Liver (tissue), 3 donors: ENCODE data around the gene UBE2E2.

Experiments
- ATF3 ChIP-seq: IDR thresholded peaks from 2 replicates; pipeline ENCODE4 v1.6.1; 2016; ENCODE audit warnings: antibody characterized with exemption
- FOXA1 ChIP-seq: IDR thresholded peaks from 2 replicates; pipeline ENCODE4 v1.6.1; 2016; ENCODE audit warnings: antibody characterized with exemption
- GABPA ChIP-seq, 2 donors: IDR thresholded peaks in 1 of 2; conservative IDR thresholded peaks in 1 of 2; 2 replicates each; pipeline ENCODE4 v1.6.1; 2016; ENCODE audit warnings: antibody characterized with exemption in 2 of 2, mild to moderate bottlenecking in 1 of 2, moderate library complexity in 1 of 2
- REST ChIP-seq: IDR thresholded peaks from 2 replicates; pipeline ENCODE4 v1.6.1; 2016; ENCODE audit warnings: antibody characterized with exemption, mild to moderate bottlenecking
- RXRA ChIP-seq, 2 donors: IDR thresholded peaks; 2 replicates each; pipeline ENCODE4 v1.6.1; 2017 to 2018; ENCODE audit warnings: antibody characterized with exemption in 2 of 2, mild to moderate bottlenecking in 1 of 2
- SP1 ChIP-seq: IDR thresholded peaks from 2 replicates; pipeline ENCODE4 v1.6.1; 2018; ENCODE audit warnings: antibody characterized with exemption, mild to moderate bottlenecking
- TAF1 ChIP-seq: conservative IDR thresholded peaks from 2 replicates; pipeline ENCODE4 v1.6.1; 2016; ENCODE audit warnings: antibody characterized with exemption, mild to moderate bottlenecking
- YY1 ChIP-seq: IDR thresholded peaks from 2 replicates; pipeline ENCODE4 v1.6.1; 2016; ENCODE audit warnings: antibody characterized with exemption, mild to moderate bottlenecking
- ZBTB33 ChIP-seq: IDR thresholded peaks from 2 replicates; pipeline ENCODE4 v1.6.1; 2016; ENCODE audit warnings: antibody characterized with exemption
- TF ChIP-seq, protein P1 (sequence below): fragments of 150-350 bp; IDR thresholded peaks from 2 replicates; pipeline ENCODE4 v1.5.1; 2017; ENCODE audit warnings: improper control_type of control experiment, low read depth, low read length; ENCODE audit not compliant: missing input control
- TF ChIP-seq, protein P2 (sequence below): IDR thresholded peaks from 2 replicates; pipeline ENCODE4 v1.6.1; 2016; ENCODE audit warnings: antibody characterized with exemption
- donor health status: healthy.
- donor health status: healthy.

- TF ChIP-seq, protein P1, sequence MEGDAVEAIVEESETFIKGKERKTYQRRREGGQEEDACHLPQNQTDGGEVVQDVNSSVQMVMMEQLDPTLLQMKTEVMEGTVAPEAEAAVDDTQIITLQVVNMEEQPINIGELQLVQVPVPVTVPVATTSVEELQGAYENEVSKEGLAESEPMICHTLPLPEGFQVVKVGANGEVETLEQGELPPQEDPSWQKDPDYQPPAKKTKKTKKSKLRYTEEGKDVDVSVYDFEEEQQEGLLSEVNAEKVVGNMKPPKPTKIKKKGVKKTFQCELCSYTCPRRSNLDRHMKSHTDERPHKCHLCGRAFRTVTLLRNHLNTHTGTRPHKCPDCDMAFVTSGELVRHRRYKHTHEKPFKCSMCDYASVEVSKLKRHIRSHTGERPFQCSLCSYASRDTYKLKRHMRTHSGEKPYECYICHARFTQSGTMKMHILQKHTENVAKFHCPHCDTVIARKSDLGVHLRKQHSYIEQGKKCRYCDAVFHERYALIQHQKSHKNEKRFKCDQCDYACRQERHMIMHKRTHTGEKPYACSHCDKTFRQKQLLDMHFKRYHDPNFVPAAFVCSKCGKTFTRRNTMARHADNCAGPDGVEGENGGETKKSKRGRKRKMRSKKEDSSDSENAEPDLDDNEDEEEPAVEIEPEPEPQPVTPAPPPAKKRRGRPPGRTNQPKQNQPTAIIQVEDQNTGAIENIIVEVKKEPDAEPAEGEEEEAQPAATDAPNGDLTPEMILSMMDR: no peak
- TF ChIP-seq, protein P2, sequence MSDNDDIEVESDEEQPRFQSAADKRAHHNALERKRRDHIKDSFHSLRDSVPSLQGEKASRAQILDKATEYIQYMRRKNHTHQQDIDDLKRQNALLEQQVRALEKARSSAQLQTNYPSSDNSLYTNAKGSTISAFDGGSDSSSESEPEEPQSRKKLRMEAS: no peak
- TF ChIP-seq RXRA (IDR thresholded peaks at IDR 0.05): no peak
- no peak for TF ChIP-seq TAF1
- TF ChIP-seq FOXA1: no peak
- no peak for TF ChIP-seq REST
- no peak for TF ChIP-seq ZBTB33
- TF ChIP-seq ATF3: no peak
- TF ChIP-seq SP1: no peak
- TF ChIP-seq YY1: no peak
- TF ChIP-seq GABPA (IDR thresholded peaks at IDR 0.05 in 1 of 2, conservative IDR thresholded peaks at IDR 0.05 in 1 of 2): no peak
These were observed 386.5 kb downstream of the UBE2E2 start for GRCh38 chr3:23589602-23590001.
